Transverse colon (tissue), 3 donors: Measurements from ENCODE around the gene TUNAR.

Source experiments
- POLR2A ChIP-seq: fragments of 450-650 bp; IDR thresholded peaks from one replicate; pipeline ENCODE4 v1.6.1; 2016; ENCODE audit warnings: antibody characterized with exemption, mild to moderate bottlenecking, moderate library complexity
- POLR2AphosphoS5 ChIP-seq, 3 donors: sonication (generic); formaldehyde crosslinking; IDR thresholded peaks; one replicate each; pipeline ENCODE4 v1.6.1; 2016; ENCODE audit warnings: antibody characterized with exemption in 3 of 3

- TF ChIP-seq POLR2AphosphoS5 (IDR thresholded peaks at IDR 0.05) (no peak), POLR2A (no peak)
These were observed 81.5 kb downstream of the TUNAR start for GRCh38 chr14:95958105-95958504.
